PC-3 (cell line): ENCODE data around the gene PRSS23.

ENCODE experiments used
- CTCF ChIP-seq: fragments of 300-600 bp; sonication (generic); conservative IDR thresholded peaks from 2 replicates; pipeline ENCODE4 v1.5.1; 2017; ENCODE audit warnings: antibody characterized with exemption, low read depth, mild to moderate bottlenecking, low read length
- EZH2 ChIP-seq: fragments of 300-600 bp; sonication (generic); IDR thresholded peaks from one replicate; pipeline ENCODE4 v1.6.1; 2017; ENCODE audit warnings: antibody characterized with exemption, mild to moderate bottlenecking, low read length; ENCODE audit not compliant: unreplicated experiment

GRCh38 chr11:86790867-86791849 is 9.2 kb upstream of the PRSS23 start:
- TF ChIP-seq CTCF (no peak), EZH2 (no peak)
